HG03565 (cell line): ENCODE results near the gene KCNAB2.

ENCODE experiments used
- ATAC-seq: cut with Tn5 transposase; IDR thresholded peaks from one replicate; pipeline ENCODE4 v1.9.1; 2021; ENCODE audit warnings: mild to moderate bottlenecking, moderate library complexity; ENCODE audit not compliant: unreplicated experiment

KCNAB2 gene

DNA sequence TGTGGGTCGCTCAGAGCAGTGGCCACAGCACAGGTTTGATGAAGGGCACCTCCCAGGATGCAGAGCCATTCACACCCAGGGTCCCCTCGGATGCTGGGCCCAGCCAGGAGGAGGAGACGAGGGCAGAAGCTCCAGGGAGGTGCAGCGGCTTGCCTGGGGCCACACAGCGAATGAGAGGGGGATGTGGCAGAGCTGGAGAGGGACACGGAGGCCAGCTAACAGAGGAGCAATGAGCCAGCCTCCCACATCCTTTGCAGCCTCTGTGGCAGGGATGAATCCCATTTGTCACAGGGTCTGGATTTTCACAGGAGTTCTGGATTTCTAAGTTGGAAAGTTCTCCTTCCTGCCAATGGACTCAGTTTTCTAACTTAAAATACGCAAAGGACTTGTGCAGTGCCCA, 98.5 kb downstream of the KCNAB2 start:
- no peak for ATAC-seq

DNA sequence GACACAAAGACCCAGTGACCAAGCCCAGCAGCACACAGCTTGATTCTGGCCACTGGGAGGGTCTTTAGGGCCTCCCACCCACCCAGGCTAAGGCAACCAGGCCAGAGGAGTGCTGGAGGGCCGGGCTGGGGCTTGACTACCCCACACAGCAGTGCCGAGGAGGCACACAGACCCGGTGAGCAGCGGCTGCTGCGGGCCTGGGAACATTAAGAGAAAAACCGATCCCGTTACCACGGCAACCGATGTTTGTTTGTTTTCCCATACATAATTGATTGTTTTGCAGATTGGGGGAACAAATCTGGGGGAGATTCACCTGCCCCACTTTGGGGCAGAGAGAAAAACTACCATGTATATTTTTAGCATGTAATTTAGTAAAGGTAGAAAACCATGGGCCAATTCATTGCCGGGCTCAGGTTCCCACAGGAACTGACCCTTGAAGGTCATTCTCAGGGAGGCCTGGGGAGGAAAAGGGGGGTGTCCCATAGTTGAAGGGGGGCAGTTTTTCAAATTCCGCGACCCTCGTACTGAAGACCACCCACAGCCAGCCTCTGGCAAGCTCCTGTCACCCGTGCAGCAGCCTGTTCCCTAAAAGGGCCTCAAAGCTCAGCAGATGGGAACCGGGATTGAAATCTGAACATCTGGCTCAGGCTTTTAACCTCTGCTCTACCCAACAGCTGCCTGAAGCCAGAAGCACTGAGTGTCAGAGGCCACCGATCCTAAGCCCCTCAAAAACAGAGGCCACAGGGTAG, 99.1 kb downstream of the KCNAB2 start:
- ATAC-seq: no peak

DNA sequence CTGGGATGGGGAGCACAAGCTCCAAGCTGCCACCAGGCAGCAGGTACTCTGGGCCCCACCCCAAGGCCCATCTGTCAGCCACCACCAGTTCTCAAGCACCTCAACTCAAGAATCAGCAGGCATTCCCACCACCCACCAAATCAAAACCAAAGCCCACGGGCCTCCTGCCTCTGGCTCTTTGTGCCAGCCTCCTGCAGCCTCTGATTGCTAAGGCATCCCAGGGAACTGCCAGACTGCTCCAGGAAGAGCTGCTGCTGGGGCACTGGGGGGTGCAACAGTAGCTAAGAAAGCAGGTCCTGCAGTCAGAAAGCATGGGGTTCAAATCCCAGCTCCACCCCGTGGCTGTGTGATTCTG, 99.7 kb downstream of the KCNAB2 start:
- no peak for ATAC-seq

DNA sequence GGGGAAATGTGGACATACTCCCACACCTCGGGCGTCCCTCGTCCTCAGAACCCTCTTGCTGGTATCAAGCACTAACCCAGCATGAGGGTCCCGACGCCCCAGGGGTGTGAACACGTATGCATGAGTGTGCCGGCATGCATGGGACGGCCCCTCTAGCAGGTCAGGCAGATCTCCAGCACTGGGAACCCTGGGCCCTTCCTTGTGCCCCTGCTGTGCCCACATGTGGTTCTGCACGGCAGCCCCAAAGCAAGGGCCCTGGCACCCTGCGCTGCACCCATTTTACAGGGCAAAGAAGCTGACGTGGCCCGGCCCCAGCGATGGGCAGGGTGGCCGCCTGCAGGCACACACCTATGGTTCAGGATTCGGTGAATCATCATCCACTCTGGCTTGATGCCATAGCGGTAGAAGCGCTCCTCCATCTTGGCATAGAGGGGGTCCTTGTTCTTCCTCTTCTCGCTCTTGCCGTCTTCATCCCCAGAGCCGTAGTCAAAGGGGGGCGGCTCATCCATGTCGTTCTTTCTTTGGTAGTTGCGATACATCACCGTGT, 100.2 kb downstream of the KCNAB2 start:
- no peak for ATAC-seq

DNA sequence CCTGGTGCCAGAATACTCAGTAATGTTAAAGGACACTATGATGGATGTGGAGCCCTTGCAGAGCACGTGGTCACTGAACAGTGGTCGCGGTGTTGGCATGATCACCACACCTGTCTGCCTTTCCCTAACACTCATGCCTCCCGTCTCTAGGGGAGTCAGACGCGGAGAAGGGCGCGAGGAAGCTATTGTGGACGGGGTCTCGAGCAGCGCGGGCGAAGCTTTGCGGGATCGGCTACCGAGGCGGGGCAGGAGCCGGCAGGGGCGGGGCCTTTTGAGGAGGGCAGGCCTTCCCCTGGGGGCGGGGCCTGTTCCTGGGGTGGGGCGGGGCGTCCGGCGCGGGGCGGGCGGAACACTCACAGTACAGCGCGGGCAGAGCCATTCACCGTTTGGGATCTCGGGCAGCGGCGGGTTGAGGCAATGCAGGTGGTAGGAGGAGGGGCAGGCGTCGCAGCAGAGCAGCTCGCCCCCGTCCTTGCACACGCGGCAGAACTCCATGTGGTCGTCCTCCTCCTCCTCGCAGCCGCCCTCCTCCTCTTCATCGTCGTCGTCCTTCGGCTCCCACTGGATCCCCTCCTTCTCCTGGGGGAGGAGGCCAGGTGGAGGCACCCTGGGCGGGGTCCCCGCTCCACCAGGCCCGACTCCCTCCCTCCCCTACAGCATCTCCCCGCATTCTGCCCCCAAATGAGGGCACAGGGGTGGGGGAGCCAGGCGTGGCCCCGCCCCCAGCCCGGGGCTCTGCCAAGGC, 103.0 kb downstream of the KCNAB2 start:
- ATAC-seq: no peak

DNA sequence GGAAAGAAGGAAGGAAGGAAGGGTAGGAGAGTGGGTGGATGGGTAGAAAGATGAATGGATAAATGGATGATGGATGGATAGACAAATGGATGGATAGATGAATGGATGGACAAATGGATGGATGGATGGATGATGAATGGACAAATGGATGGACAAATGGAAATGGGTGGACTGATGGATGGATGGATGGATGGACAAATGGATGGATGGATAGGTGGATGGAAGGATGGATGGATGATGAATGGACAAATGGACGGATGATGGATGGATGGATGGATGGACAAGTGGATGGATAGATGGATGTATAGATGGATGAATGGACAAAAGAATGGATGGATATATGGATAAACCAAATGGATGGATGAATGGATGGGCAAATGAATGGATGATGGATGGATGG, 103.9 kb downstream of the KCNAB2 start:
- ATAC-seq: no peak

DNA sequence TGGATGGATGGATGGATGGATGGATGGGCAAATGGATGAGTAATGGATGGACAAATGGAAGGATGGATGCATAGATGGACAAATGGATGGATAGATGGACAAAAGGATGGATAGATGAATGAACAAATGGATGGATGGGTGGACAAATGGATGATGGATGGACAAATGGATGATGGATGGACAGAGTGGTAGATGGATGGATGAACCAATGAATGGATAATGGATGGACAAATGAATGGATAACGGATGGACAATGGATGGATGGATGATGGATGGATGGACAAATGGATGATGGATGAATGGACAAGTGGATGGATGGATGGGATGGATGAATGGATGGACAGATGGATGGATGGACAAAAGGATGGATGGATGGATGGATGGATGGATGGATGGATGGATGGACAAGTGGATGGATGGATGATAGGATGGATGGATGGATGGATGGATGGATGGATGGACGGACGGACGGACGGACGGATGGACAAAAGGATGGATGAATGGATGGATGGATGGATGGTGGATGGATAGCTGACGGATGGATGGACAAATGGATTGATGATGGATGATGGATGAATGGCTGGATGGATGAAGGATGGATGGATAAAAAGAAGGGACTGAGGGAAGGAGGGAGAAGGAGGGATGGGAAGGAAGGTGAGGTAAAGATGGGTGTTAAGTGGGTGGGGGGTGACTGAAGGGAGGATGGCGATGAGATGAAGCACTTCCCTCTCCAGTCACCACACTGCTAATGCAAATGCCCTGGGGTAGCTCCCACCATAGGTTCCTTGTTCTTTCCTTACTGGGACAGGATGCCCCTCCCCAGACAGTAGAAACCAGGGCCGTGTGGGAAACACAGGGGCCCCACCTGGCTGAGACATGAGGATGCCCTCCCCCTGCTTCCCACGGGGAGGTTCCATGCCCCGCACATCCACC, 104.6 kb downstream of the KCNAB2 start:
- no peak for ATAC-seq
